HG02884 (cell line): Measurements from ENCODE around the gene MGMT.

Source experiments
- ATAC-seq: cut with Tn5 transposase; IDR thresholded peaks from one replicate; pipeline ENCODE4 v1.9.1; 2021; ENCODE audit warnings: mild to moderate bottlenecking, moderate library complexity; ENCODE audit not compliant: unreplicated experiment

The MGMT gene

GRCh38 chr10:129754211-129755050 is 287.4 kb downstream of the MGMT start:
- ATAC-seq: no peak

- ATAC-seq: no peak
Measured at GRCh38 chr10:129755158-129755591, 288.1 kb downstream of the MGMT start.

DNA sequence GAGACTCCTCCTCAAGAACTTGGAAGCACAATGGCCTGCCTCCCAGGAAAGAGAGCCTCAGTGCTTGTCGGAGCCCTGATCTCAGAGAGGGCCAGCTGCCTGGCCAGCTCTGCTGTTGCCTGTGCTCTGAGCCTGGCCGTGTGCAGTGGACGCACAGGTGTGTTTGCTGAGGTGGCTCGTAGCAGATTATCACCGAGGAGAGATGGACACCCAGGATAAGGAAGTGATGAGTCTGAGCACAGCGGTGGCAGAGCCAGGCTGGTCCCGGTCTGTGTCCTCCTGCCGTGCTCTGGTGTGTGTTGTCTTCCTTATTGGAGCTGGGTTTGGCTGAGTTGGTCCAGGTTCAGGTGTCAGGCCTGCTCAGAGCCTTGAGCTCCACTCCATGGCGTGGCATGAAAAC is 288.6 kb downstream of the MGMT start:
- no peak for ATAC-seq

DNA sequence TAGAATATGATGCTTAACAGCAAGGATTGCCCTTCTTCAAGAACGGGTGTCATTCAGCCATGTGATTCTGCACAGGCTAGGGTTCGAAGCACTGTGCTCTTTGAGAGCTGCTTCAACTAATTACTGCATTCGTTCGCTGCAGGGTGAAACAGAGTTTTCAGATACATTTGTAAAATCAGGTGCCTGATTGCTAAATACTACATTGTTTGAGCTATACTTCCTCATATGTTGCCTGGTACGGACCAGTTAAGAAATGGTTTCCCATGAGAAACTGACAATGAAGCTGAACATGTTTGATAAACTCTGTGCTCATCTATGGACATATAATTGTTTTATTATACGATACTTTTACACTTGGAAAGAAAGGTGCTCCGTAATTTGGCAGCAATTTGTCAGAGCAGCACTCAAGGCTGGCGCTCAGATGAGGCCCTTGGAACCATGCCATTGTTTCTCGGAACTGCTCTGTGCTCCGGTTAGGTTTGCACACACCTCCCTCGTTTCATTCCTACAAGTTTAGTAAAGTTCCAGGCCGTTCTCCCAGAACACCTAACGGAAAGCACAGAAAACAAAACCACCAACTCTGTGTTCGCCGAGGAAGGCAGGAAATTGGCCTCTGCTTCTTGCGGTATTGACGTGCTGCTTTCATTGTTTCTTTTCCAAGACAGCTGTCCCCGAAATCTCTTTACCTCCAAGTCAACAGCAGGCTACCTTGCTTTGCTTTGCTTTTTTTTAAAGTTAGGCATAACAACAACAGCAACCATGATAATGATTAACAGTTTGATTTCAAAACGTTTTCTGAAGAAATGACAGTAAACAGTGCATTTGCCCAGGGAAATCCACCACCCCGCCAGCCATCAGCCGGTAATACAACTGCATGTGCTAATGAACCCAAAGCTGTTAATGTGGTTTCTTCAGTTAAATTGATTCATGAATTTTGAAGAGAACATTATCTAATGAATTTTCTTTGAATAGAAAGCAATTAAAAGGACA is 290.2 kb downstream of the MGMT start:
- no peak for ATAC-seq

DNA sequence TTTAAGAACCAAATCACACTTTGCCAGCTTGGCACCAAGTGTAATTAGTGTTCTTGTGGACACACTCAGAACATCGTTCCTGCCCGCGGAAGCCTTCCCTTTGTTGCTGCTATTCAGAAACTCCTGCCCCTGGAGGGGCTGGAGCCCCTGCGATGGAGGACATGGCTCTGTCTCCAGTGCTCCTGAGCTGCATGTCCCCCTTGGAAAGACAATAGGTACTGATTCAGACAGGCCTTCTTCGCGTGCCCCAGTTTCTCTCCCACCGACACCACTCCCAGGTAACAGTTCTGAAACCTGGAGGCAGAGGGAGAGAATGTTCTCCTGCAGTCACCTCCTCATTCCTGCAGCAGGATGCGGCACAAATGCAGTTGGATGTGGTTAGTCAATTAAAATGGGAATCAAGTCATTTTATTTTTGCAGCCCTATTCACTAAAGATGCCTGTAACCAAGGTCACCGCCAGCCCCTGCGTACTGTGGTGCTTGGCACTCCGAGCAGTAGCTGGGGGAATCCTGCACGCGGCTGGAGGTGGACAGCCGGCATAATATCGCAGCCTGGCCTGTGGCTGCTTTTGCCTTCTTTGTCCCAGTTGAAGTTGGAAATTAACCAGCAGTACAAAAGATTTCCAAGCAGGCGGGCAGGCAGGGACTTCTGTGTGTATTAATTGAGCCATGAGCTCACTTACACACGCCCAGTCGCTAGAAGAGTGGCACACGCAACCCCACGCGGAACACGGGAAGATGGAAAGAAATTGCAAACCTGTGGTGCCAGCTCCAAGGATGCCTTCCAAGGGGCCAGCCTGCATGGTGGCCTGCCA is 291.4 kb downstream of the MGMT start:
- ATAC-seq: no peak

DNA sequence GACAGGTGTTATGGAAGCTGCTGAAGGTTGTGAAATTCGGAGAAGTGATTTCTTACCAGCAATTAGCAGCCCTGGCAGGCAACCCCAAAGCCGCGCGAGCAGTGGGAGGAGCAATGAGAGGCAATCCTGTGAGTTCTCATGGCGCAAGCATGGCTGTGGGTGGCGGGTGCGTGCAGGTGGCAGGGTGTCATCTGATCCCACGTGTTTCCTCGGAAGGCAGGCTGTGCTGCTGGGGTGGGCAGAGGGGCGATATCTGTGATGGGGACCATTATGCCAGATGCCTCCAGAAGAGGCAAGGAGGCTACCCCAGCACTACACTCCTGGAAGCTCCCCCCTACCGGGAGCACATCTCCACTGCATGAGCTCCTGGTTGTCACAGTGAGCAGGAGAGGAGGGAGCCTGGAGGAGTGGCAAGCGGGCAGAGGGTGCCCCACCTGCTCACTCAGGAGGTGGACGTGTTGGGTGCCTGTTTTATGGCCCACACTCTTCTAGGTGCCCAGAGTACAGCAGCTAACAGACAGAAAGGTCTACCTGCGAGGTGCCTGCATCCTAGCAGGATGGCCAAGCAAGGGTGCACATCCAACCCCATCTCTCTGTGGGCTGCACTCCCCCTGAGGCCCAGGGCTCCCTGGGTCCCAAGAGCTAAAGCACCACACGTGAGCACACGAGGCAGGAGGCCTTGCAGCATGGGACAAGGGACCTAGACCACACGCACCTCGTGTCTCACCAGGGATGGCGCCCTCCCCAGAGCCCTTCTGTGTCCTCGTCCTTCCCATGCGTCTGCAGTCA is 292.4 kb downstream of the MGMT start:
- no peak for ATAC-seq

DNA sequence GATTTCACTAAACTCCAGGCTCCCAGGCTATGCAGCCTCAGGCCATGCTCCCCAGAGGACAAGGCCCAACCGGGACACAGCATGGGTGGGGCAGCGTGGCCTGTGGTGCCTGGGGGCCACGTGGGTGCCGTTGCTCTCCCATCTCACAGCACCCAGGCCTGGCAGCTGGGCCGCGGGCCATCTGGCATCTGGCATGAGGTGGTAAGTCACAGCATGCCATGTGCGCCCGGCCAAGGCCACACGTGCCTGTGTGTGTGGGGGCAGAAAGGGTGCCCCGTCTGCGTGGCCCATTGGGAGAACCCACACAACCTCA is 292.9 kb downstream of the MGMT start:
- ATAC-seq: no peak

- ATAC-seq: no peak
Measured at GRCh38 chr10:129760416-129760815, 293.4 kb downstream of the MGMT start.

DNA sequence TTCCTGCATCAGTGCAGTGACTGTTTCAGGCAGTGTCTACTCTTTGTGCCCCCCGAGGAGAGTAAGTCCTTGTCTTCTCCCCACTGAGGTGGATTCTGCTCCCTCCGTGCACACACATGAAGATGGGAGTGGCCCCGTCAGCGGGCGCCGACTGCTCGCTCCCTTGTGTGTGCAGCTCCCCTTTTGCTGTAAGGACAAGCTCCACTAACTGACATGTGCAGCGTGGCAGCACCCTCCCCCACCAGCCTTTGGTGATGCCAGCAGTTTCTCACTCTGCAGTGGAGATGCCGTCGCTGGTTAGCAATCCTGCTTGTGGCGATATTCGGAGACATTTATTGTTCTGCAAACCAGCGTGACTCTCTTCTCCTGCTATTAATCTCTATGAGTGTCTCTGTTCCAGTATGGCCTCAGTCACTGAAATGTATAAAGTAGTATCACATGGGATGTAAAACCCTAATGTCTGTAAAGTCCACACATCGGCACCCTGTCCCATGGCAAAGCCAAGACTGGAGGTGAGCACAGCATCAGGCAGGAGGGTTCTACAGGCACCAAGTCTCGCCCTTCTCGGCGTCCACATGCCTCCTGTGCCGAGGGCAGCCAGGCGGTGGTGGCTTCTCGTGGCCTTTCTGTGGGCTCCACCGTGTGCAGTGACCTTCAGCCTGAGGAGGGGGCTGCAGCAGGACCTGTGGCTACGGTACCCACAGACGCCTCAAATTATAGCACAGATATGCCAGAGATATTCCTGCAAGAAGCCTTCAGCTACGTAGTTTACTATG is 294.3 kb downstream of the MGMT start:
- ATAC-seq: no peak

- ATAC-seq: no peak
Measured at GRCh38 chr10:129761981-129762956, 295.2 kb downstream of the MGMT start.

DNA sequence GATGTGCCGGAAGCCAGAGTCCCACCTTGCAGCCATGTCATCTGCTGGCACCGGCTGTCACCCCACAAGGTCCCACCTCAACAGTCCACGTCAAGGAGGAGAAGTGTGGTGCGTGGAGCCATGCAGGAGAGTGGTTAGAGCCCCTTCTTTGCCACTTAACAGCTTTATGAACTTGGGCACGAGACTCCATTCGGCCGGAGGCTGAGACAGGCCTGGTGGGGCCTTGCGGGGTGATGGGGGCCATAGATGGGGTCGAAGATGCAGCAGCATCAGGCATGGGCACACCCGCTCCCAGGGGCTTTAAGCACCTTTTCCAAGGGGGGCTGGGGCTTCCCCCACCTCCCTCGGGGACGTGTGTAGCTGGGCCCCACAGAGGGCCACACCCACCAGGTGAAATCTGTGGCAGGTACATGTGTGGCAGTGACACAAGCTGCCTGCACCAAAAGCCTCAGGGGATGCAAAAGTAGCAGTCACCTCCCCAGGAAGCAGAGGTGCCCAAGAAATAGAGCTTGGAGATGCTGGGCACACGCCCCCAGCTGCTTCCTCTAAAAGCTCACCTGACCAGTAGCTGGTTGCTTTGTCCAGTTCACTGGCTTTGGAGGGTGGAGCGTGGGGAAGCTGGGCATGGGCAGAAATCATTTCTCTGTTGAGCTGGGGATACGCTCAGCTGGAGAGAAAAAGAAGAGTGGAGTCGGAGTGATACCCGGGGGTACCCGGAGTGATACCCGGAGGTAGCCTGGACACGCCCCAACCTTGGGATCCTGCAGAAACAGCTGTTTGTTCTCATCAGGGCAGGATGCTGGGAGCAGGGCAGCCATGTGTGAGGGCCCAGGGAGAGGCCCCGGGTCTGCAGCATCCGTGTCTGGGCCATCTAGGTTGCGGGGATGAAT is 297.2 kb downstream of the MGMT start:
- no peak for ATAC-seq

GRCh38 chr10:129764901-129765663 is 298.0 kb downstream of the MGMT start:
- ATAC-seq: no peak

GRCh38 chr10:129765664-129766550 is 298.9 kb downstream of the MGMT start:
- ATAC-seq: no peak

DNA sequence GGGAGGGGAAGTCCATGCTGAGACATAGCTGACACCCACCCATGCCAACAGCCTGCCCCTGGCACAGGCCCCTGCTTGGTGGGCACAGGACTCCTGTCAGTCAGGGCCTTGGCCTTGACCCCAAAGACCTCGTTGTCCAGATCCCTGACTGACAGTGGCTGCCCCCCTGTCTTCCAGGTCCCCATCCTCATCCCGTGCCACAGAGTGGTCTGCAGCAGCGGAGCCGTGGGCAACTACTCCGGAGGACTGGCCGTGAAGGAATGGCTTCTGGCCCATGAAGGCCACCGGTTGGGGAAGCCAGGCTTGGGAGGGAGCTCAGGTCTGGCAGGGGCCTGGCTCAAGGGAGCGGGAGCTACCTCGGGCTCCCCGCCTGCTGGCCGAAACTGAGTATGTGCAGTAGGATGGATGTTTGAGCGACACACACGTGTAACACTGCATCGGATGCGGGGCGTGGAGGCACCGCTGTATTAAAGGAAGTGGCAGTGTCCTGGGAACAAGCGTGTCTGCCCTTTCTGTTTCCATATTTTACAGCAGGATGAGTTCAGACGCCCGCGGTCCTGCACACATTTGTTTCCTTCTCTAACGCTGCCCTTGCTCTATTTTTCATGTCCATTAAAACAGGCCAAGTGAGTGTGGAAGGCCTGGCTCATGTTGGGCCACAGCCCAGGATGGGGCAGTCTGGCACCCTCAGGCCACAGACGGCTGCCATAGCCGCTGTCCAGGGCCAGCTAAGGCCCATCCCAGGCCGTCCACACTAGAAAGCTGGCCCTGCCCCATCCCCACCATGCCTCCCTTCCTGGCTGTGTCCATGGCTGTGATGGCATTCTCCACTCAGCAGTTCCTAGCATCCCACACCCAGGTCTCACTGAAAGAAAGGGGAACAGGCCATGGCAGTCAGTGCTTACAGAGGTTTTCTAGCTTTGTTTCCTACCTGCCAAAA is 299.8 kb downstream of the MGMT start:
- ATAC-seq: no peak
